T-cell (primary cell): Measurements from ENCODE around the gene MCU. TPM values are rescaled to one million over a fixed set of nuclear protein-coding genes. Genes with fewer than 3 reads are reported as not detected.

ENCODE experiments used
- ATAC-seq, 4 experiments: fragments of 200-7000 bp in 3 of 4; fragments of 150-1000 bp in 1 of 4; cut with Tn5 transposase; replicated peaks in 1 of 4; 1 replicate in 3 of 4; 2 replicates in 1 of 4; pipeline ENCODE4 v1.10.0; 2021; ENCODE audit warnings: moderate library complexity in 3 of 4, mild to moderate bottlenecking in 2 of 4, moderate number of reproducible peaks in 1 of 4
- CTCF ChIA-PET, 2 donors: fragments of 300-600 bp; sonication (Branson Sonifier 250); formaldehyde crosslinking; loops; one replicate each; lab custom pipeline; 2022; ENCODE audit warnings: antibody characterized with exemption in 2 of 2; lab: Charles Lee
- POLR2A ChIA-PET, 2 donors: fragments of 300-600 bp; sonication (Branson Sonifier 250); formaldehyde crosslinking; loops; one replicate each; lab custom pipeline; 2022; ENCODE audit warnings: antibody characterized with exemption in 2 of 2; lab: Charles Lee
- DNase-seq, 35 experiments: peaks; one replicate each; pipeline versions ENCODE4 v3.0.0 to v3.0.0-alpha.2; 2013 to 2023
- H3K27ac ChIP-seq: one replicate; pipeline ENCODE4 v1.5.1; 2013; ENCODE audit warnings: low read length
- H3K27me3 ChIP-seq, 2 experiments: replicated peaks in 1 of 2; 1 replicate in 1 of 2; 2 replicates in 1 of 2; pipeline versions ENCODE4 v1.6.1 to v1.7.0; 2013; ENCODE audit warnings: low read length in 1 of 2, mixed read lengths in 1 of 2; ENCODE audit not compliant: control insufficient read depth in 2 of 2, insufficient read depth in 2 of 2; ENCODE audit errors: extremely low read depth in 1 of 2
- H3K36me3 ChIP-seq, 2 donors: 1 replicate in 1 of 2; 2 replicates in 1 of 2; pipeline versions ENCODE4 v1.6.1 to v1.7.0; 2013; ENCODE audit warnings: low read length in 1 of 2; ENCODE audit not compliant: control insufficient read depth in 2 of 2, insufficient read depth in 1 of 2; ENCODE audit errors: extremely low read depth in 1 of 2
- H3K4me1 ChIP-seq, 2 experiments: 1 replicate in 1 of 2; 2 replicates in 1 of 2; pipeline versions ENCODE4 v1.6.1 to v1.7.0; 2013; ENCODE audit warnings: low read length in 2 of 2, mixed read lengths in 1 of 2; ENCODE audit not compliant: insufficient read depth in 2 of 2, control insufficient read depth in 1 of 2; ENCODE audit errors: extremely low read depth in 1 of 2
- H3K4me3 ChIP-seq, 2 donors: 1 replicate in 1 of 2; 2 replicates in 1 of 2; pipeline versions ENCODE4 v1.5.1 to v1.7.0; 2013; ENCODE audit warnings: mild to moderate bottlenecking in 2 of 2, low read length in 1 of 2, moderate library complexity in 1 of 2; ENCODE audit not compliant: control insufficient read depth in 1 of 2; ENCODE audit errors: extremely low read depth in 1 of 2
- H3K9me3 ChIP-seq: 2 replicates; pipeline ENCODE4 v1.7.0; 2013
- H3K27ac Mint-ChIP-seq, 2 donors: one replicate each; pipeline ENCODE4 v1.8.0; 2020 to 2021; ENCODE audit warnings: mild to moderate bottlenecking in 2 of 2, mixed read lengths in 2 of 2
- H3K27me3 Mint-ChIP-seq, 2 donors: one replicate each; pipeline ENCODE4 v1.8.0; 2021 to 2022; ENCODE audit warnings: mixed read lengths in 2 of 2
- H3K36me3 Mint-ChIP-seq: one replicate; pipeline ENCODE4 v1.8.0; 2021; ENCODE audit warnings: mixed read lengths
- H3K4me1 Mint-ChIP-seq, 3 donors: one replicate each; pipeline ENCODE4 v1.8.0; 2020 to 2022; ENCODE audit warnings: mixed read lengths in 3 of 3, mild to moderate bottlenecking in 1 of 3
- H3K4me3 Mint-ChIP-seq, 3 donors: one replicate each; pipeline ENCODE4 v1.8.0; 2020 to 2022; ENCODE audit warnings: mild to moderate bottlenecking in 3 of 3, mixed read lengths in 3 of 3, moderate library complexity in 3 of 3
- H3K9me3 Mint-ChIP-seq, 3 donors: one replicate each; pipeline ENCODE4 v1.8.0; 2020 to 2022; ENCODE audit warnings: mixed read lengths in 3 of 3
- WGBS: methylation state at CpG from one replicate; pipeline ENCODE4 v1.1.5; 2013; ENCODE audit warnings: missing lambda C conversion rate; ENCODE audit not compliant: insufficient coverage; 5-methylcytosine and 5-hydroxymethylcytosine counted together
- total RNA-seq, 35 experiments: library from RNA in 6 of 35; stranded (reverse) in 6 of 35; fragments of 120-200 nt in 1 of 35; gene quantifications; one replicate each; pipeline versions ENCODE4 v1.2.1 to v1.2.4 and lab custom pipeline; 2013 to 2026

The MCU gene
- total RNA-seq, 5 donors from 2014 or later (not counting 1 experiment from before 2014, with no cell fraction given): 10.1 to 13.6 (median 11.6) TPM

GRCh38 chr10:72846238-72846637 lies 154.3 kb downstream of the MCU start:
- H3K9me3 ChIP-seq: no peaks in the 10 kb centered on the region
- no peaks in the 10 kb centered on the region for H3K36me3 ChIP-seq
- no peak overlapping the region for H3K4me3 ChIP-seq
- POLR2A ChIA-PET: no interaction called here
- no peaks in the 10 kb centered on the region for H3K4me1 Mint-ChIP-seq
- H3K27ac ChIP-seq: no peak overlapping the region
- H3K27me3 ChIP-seq: no peaks in the 10 kb centered on the region
- H3K36me3 Mint-ChIP-seq: peaks cover 18% of the 10 kb centered on the region
- ATAC-seq (no peak), DNase-seq (no peak)
- no peaks in the 10 kb centered on the region for H3K27me3 Mint-ChIP-seq
- H3K4me1 ChIP-seq: no peaks in the 10 kb centered on the region
- CTCF ChIA-PET: no interaction called here
- H3K27ac Mint-ChIP-seq: no peak overlapping the region
- no peak overlapping the region for H3K4me3 Mint-ChIP-seq
- peaks cover 2 to 4% (median 3%) of the 10 kb centered on the region in 3 donors for H3K9me3 Mint-ChIP-seq
- WGBS: no CpG with 5 or more reads among the region's 7 CpGs

GRCh38 chr10:72847681-72848080 lies 155.7 kb downstream of the MCU start:
- H3K27me3 ChIP-seq: no peaks in the 10 kb centered on the region
- H3K9me3 ChIP-seq: no peaks in the 10 kb centered on the region
- 100% methylated on average over 2 of the region's 2 CpGs for WGBS
- POLR2A ChIA-PET: no interaction called here
- no peak for ATAC-seq
- CTCF ChIA-PET: no interaction called here
- no peaks in the 10 kb centered on the region for H3K36me3 ChIP-seq
- DNase-seq: peak in 1 of 35 experiments; percentile 0
- H3K27ac ChIP-seq: no peak overlapping the region
- no peak overlapping the region for H3K27ac Mint-ChIP-seq
- H3K27me3 Mint-ChIP-seq: no peaks in the 10 kb centered on the region
- H3K36me3 Mint-ChIP-seq: peaks cover 24% of the 10 kb centered on the region
- no peak overlapping the region for H3K4me3 ChIP-seq
- H3K4me3 Mint-ChIP-seq: no peak overlapping the region
- no peaks in the 10 kb centered on the region for H3K4me1 ChIP-seq
- H3K4me1 Mint-ChIP-seq: no peaks in the 10 kb centered on the region
- peaks cover 2 to 7% (median 4%) of the 10 kb centered on the region in 3 donors for H3K9me3 Mint-ChIP-seq

- Mint-ChIP-seq H3K36me3 (peaks cover 24% of the 10 kb centered on the region), H3K4me1 (no peaks in the 10 kb centered on the region), H3K9me3 (peaks cover 2 to 7% (median 4%) of the 10 kb centered on the region in 3 donors), H3K27ac (no peak overlapping the region), H3K27me3 (no peaks in the 10 kb centered on the region), H3K4me3 (no peak overlapping the region)
- Histone ChIP-seq H3K4me3 (no peak overlapping the region), H3K36me3 (no peaks in the 10 kb centered on the region), H3K27me3 (no peaks in the 10 kb centered on the region), H3K9me3 (no peaks in the 10 kb centered on the region), H3K27ac (no peak overlapping the region), H3K4me1 (no peaks in the 10 kb centered on the region)
- DNase-seq (no peak), ATAC-seq (no peak)
- CTCF ChIA-PET: interaction anchor here (0.6 to 0.7 kb wide), 2 partner anchors 38 to 464 kb away, joined by 3 to 4 read pairs; no protein-coding TSS in a partner anchor
- 100% methylated on average over 1 of the region's 2 CpGs for WGBS
- POLR2A ChIA-PET: no interaction called here
These were observed 158.9 kb downstream of the MCU start for GRCh38 chr10:72850861-72851260.

GRCh38 chr10:72851509-72851908 lies 159.6 kb downstream of the MCU start:
- Mint-ChIP-seq H3K4me1 (no peaks in the 10 kb centered on the region), H3K4me3 (no peak overlapping the region), H3K9me3 (peaks cover 2 to 7% (median 4%) of the 10 kb centered on the region in 3 donors), H3K27me3 (no peaks in the 10 kb centered on the region), H3K27ac (no peak overlapping the region), H3K36me3 (peaks cover 24% of the 10 kb centered on the region)
- Histone ChIP-seq H3K4me1 (no peaks in the 10 kb centered on the region), H3K27me3 (no peaks in the 10 kb centered on the region), H3K27ac (no peak overlapping the region), H3K36me3 (no peaks in the 10 kb centered on the region), H3K9me3 (no peaks in the 10 kb centered on the region), H3K4me3 (no peak overlapping the region)
- no peak for DNase-seq
- no CpG with 5 or more reads among the region's 1 CpG for WGBS
- ChIA-PET POLR2A (no interaction called here), CTCF (interaction anchor here in 1 of 2 donors (0.6 kb wide), 1 partner anchor 155 kb away, joined by 8 read pairs; no protein-coding TSS in a partner anchor)
- no peak for ATAC-seq

- H3K4me1 Mint-ChIP-seq: no peaks in the 10 kb centered on the region
- WGBS: 100% methylated on average over 1 of the region's 2 CpGs
- no peak overlapping the region for H3K27ac Mint-ChIP-seq
- H3K27ac ChIP-seq: no peak overlapping the region
- no peak overlapping the region for H3K4me3 ChIP-seq
- H3K9me3 ChIP-seq: no peaks in the 10 kb centered on the region
- ATAC-seq: no peak
- ChIA-PET POLR2A (no interaction called here), CTCF (interaction anchor here in 1 of 2 donors (1.2 kb wide), 1 partner anchor 450 kb away, joined by 3 read pairs; no protein-coding TSS in a partner anchor)
- peaks cover 24% of the 10 kb centered on the region for H3K36me3 Mint-ChIP-seq
- H3K4me3 Mint-ChIP-seq: no peak overlapping the region
- H3K9me3 Mint-ChIP-seq: peaks cover 2 to 7% (median 4%) of the 10 kb centered on the region in 3 donors
- no peaks in the 10 kb centered on the region for H3K27me3 Mint-ChIP-seq
- H3K36me3 ChIP-seq: no peaks in the 10 kb centered on the region
- no peak for DNase-seq
- no peaks in the 10 kb centered on the region for H3K4me1 ChIP-seq
- no peaks in the 10 kb centered on the region for H3K27me3 ChIP-seq
These were observed 160.6 kb downstream of the MCU start for GRCh38 chr10:72852508-72852907.

GRCh38 chr10:72855129-72855528 lies 163.2 kb downstream of the MCU start:
- POLR2A ChIA-PET: no interaction called here
- no peaks in the 10 kb centered on the region for H3K4me1 Mint-ChIP-seq
- H3K9me3 ChIP-seq: no peaks in the 10 kb centered on the region
- no peak overlapping the region for H3K4me3 ChIP-seq
- DNase-seq: no peak
- no peaks in the 10 kb centered on the region for H3K36me3 ChIP-seq
- no peak for ATAC-seq
- H3K36me3 Mint-ChIP-seq: peaks cover 9% of the 10 kb centered on the region
- H3K27me3 Mint-ChIP-seq: no peaks in the 10 kb centered on the region
- CTCF ChIA-PET: no interaction called here
- H3K4me1 ChIP-seq: no peaks in the 10 kb centered on the region
- no peak overlapping the region for H3K27ac Mint-ChIP-seq
- H3K4me3 Mint-ChIP-seq: no peak overlapping the region
- H3K27ac ChIP-seq: no peak overlapping the region
- H3K27me3 ChIP-seq: no peaks in the 10 kb centered on the region
- peaks cover 0 to 7% (median 2%) of the 10 kb centered on the region in 3 donors for H3K9me3 Mint-ChIP-seq

GRCh38 chr10:72855790-72856189 lies 163.8 kb downstream of the MCU start:
- no peaks in the 10 kb centered on the region for H3K9me3 ChIP-seq
- H3K27me3 ChIP-seq: no peaks in the 10 kb centered on the region
- WGBS: no CpG with 5 or more reads among the region's 2 CpGs
- Mint-ChIP-seq H3K4me3 (no peak overlapping the region), H3K27me3 (no peaks in the 10 kb centered on the region), H3K27ac (no peak overlapping the region), H3K36me3 (peaks cover 11% of the 10 kb centered on the region), H3K4me1 (no peaks in the 10 kb centered on the region), H3K9me3 (peaks cover 0 to 7% (median 2%) of the 10 kb centered on the region in 3 donors)
- CTCF ChIA-PET: no interaction called here
- ATAC-seq (no peak), DNase-seq (no peak)
- no peak overlapping the region for H3K4me3 ChIP-seq
- no peaks in the 10 kb centered on the region for H3K36me3 ChIP-seq
- no peak overlapping the region for H3K27ac ChIP-seq
- H3K4me1 ChIP-seq: no peaks in the 10 kb centered on the region
- POLR2A ChIA-PET: no interaction called here
